GM12878 (cell line): Measurements from ENCODE around the gene SLAMF1. TPM values are rescaled to one million over a fixed set of nuclear protein-coding genes. Genes with fewer than 3 reads are reported as not detected.

Experiments used
- ATAC-seq: fragments of 200-7000 bp; cut with Tn5 transposase; 3 replicates; pipeline ENCODE4 v1.9.1; 2020; ENCODE audit warnings: mild to moderate bottlenecking, moderate library complexity
- BruUV-seq: library from RNA; stranded (reverse); fragments of 400-500 nt; replicated peaks from 2 replicates; lab custom pipeline; 2021; lab: Mats Ljungman, UMichigan
- CTCF ChIA-PET: fragments of 300-600 bp; sonication (Branson Sonifier 250); formaldehyde crosslinking; extraction: SDS; loops from one replicate; lab custom pipeline; 2021; ENCODE audit warnings: inconsistent platforms; lab: Yijun Ruan, JAX
- POLR2A ChIA-PET: fragments of 350-600 bp; formaldehyde crosslinking; extraction: SDS; loops from one replicate; lab custom pipeline; 2021; ENCODE audit warnings: inconsistent platforms; lab: Charles Lee
- RAD21 ChIA-PET: fragments of 300-600 bp; sonication (Branson Sonifier 250); formaldehyde crosslinking; loops from one replicate; lab custom pipeline; 2023; ENCODE audit warnings: antibody characterized with exemption; ENCODE audit not compliant: unreplicated experiment; lab: Charles Lee
- SMC1A ChIA-PET: fragments of 300-600 bp; sonication (Branson Sonifier 250); formaldehyde crosslinking; loops from one replicate; lab custom pipeline; 2023; ENCODE audit not compliant: unreplicated experiment, uncharacterized antibody; lab: Charles Lee
- DNase-seq: peaks from one replicate; pipeline ENCODE4 v3.0.0-alpha.2; 2011; ENCODE audit warnings: low read depth, low spot score
- FAIRE-seq: peaks from 3 replicates; lab custom pipeline; 2011; peaks lifted over from hg19 to GRCh38; lab: Jason Lieb, UNC
- H2AFZ ChIP-seq: 2 replicates; pipeline ENCODE4 v1.6.0; 2011; ENCODE audit warnings: low read depth, low read length, control low read depth; ENCODE audit not compliant: control insufficient read depth
- H3K27ac ChIP-seq: 2 replicates; pipeline ENCODE4 v1.5.1; 2011; ENCODE audit warnings: control low read depth; ENCODE audit not compliant: control insufficient read depth, insufficient read depth
- H3K27me3 ChIP-seq, 2 experiments: replicated peaks in 1 of 2; 2 replicates each; pipeline versions ENCODE4 v1.6.0 to v1.6.1; 2011; ENCODE audit warnings: low read length in 1 of 2; ENCODE audit not compliant: control insufficient read depth in 2 of 2, insufficient read depth in 2 of 2
- H3K36me3 ChIP-seq, 2 experiments: 2 replicates each; pipeline ENCODE4 v1.5.1; 2011; ENCODE audit warnings: low read length in 1 of 2; ENCODE audit not compliant: control insufficient read depth in 2 of 2, insufficient read depth in 2 of 2
- H3K4me1 ChIP-seq: 2 replicates; pipeline ENCODE4 v1.6.1; 2011; ENCODE audit warnings: mild to moderate bottlenecking, low read length, moderate library complexity, mixed read lengths; ENCODE audit not compliant: control insufficient read depth, insufficient read depth
- H3K4me2 ChIP-seq: 2 replicates; pipeline ENCODE4 v1.6.0; 2011; ENCODE audit warnings: control low read depth; ENCODE audit not compliant: control insufficient read depth, insufficient read depth
- H3K4me3 ChIP-seq: fragments of 200-600 bp; sonication (generic); 2 replicates; pipeline ENCODE4 v1.5.1; 2016
- H3K79me2 ChIP-seq: 2 replicates; pipeline ENCODE4 v1.6.0; 2011; ENCODE audit warnings: low read length; ENCODE audit not compliant: control insufficient read depth, insufficient read depth
- H3K9ac ChIP-seq: 2 replicates; pipeline ENCODE4 v1.8.0; 2011; ENCODE audit warnings: low read length, control low read depth, mixed read lengths; ENCODE audit not compliant: control insufficient read depth, insufficient read depth
- H3K9me3 ChIP-seq: replicated peaks from 3 replicates; pipeline ENCODE4 v1.5.1; 2011; ENCODE audit warnings: mild to moderate bottlenecking, low read length; ENCODE audit not compliant: control insufficient read depth, insufficient read depth
- H4K20me1 ChIP-seq: 2 replicates; pipeline ENCODE4 v1.6.0; 2011; ENCODE audit not compliant: control insufficient read depth, insufficient read depth
- CBX5 ChIP-seq: sonication (generic); IDR thresholded peaks from 2 replicates; pipeline ENCODE4 v1.6.1; 2016; ENCODE audit warnings: low read depth, moderate library complexity, mild to moderate bottlenecking, inconsistent platforms
- CHD4 ChIP-seq: fragments of 200-600 bp; sonication (generic); IDR thresholded peaks from 2 replicates; pipeline ENCODE4 v1.6.1; 2016; ENCODE audit warnings: mild to moderate bottlenecking
- HCFC1 ChIP-seq: fragments of 150-350 bp; IDR thresholded peaks from 2 replicates; pipeline ENCODE4 v1.6.1; 2014; ENCODE audit warnings: low read length
- HDAC6 ChIP-seq: fragments of 200-600 bp; sonication (generic); IDR thresholded peaks from one replicate; pipeline ENCODE4 v1.8.0; 2017; ENCODE audit warnings: antibody characterized with exemption; ENCODE audit not compliant: unreplicated experiment
- MEF2B ChIP-seq: fragments of 450-650 bp; IDR thresholded peaks from 2 replicates; pipeline ENCODE4 v1.6.1; 2018; ENCODE audit warnings: mild to moderate bottlenecking, moderate library complexity; ENCODE audit not compliant: partially characterized antibody, poor library complexity, severe bottlenecking
- PAX5 ChIP-seq: IDR thresholded peaks from 2 replicates; pipeline ENCODE4 v1.6.1; 2011; ENCODE audit warnings: low read depth, low read length, borderline replicate concordance
- PAX8 ChIP-seq: fragments of 450-650 bp; IDR thresholded peaks from 2 replicates; pipeline ENCODE4 v1.6.1; 2017; ENCODE audit warnings: mild to moderate bottlenecking, moderate library complexity
- SMAD5 ChIP-seq: IDR thresholded peaks from 2 replicates; pipeline ENCODE4 v1.6.1; 2016; ENCODE audit warnings: antibody characterized with exemption, low read depth
- TCF7 ChIP-seq: IDR thresholded peaks from 2 replicates; pipeline ENCODE4 v1.6.1; 2014; ENCODE audit warnings: antibody characterized with exemption, borderline replicate concordance
- WGBS: methylation state at CpG from one replicate; pipeline ENCODE4 v1.1.6; 2016; ENCODE audit warnings: low lambda C conversion rate; ENCODE audit not compliant: insufficient replicate concordance, insufficient coverage; ENCODE audit errors: missing lambda C conversion rate; 5-methylcytosine and 5-hydroxymethylcytosine counted together
- in situ Hi-C: fragments of 300-500 bp; cut with MboI; formaldehyde crosslinking; loops from 9 replicates; pipeline ENCODE4 v1.14.3; 2018; ENCODE audit warnings: mixed read lengths
- intact Hi-C: fragments of 100-400 bp; cut with micrococcal nuclease; formaldehyde crosslinking; loops from one replicate; pipeline ENCODE4 v1.14.2; 2022; ENCODE audit not compliant: unreplicated experiment
- polyA plus RNA-seq, 11 experiments: library from polyadenylated mRNA; depleted of rRNA in 4 of 11; unstranded in 6 of 11; stranded (reverse) in 5 of 11; fragments of >200 nt; fragmentation: Nextera tagmentation in 4 of 11; fragmentation: Illumina TruSeq in 1 of 11; extraction: Ambion mirVana in 4 of 11; extraction: Trizol in 1 of 11; gene quantifications; 1 replicate in 1 of 11; 2 replicates in 10 of 11; pipeline versions ENCODE4 v1.2.1 to v1.2.3, GENCODE V29; 2011 to 2016; ENCODE audit warnings: inconsistent platforms in 2 of 11, missing spikeins in 2 of 11, low read depth in 1 of 11
- total RNA-seq, 4 experiments: library from RNA; depleted of rRNA in 3 of 4; stranded (reverse); fragments of >200 nt in 3 of 4; fragmentation: Illumina TruSeq in 1 of 4; extraction: Trizol in 1 of 4; gene quantifications; 2 replicates each; pipeline versions ENCODE4 v1.2.1 to v1.2.3, GENCODE V29; 2013 to 2021
- TF ChIP-seq, protein P1 (sequence below): fragments of 450-650 bp; IDR thresholded peaks from 2 replicates; pipeline ENCODE4 v1.6.1; 2017; ENCODE audit warnings: mild to moderate bottlenecking, moderate library complexity

Gene SLAMF1
- total and polyA plus RNA-seq, 10 of the 15 experiments (the other 5 are each of a cell fraction or from before 2014, with no cell fraction given): 87.3 to 260 (median 131) TPM

DNA sequence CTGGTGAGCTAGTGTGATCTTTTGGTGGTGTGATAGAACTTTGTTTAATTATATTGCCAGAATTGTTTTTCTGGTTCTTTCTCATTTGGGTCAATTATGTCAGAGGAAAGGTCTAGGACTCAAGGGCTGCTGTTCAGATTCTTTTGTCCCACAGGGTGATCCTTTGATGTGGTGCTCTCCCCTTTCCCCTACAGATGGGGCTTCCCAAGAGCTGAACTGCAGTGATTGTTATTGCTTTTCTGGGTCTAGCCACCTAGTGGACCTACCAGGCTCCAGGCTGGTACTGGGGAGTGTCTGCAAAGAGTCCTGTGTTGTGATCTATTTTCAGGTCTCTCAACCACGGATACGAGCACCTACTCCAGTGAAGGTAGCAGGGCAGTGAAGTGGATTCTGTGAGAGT, 41.6 kb downstream of the SLAMF1 start (continued):
- TF ChIP-seq HCFC1 (no peak), HDAC6 (no peak), MEF2B (peak; percentile 18), CHD4 (no peak), PAX5 (no peak), TCF7 (peak; percentile 93)
- TF ChIP-seq, protein P1, sequence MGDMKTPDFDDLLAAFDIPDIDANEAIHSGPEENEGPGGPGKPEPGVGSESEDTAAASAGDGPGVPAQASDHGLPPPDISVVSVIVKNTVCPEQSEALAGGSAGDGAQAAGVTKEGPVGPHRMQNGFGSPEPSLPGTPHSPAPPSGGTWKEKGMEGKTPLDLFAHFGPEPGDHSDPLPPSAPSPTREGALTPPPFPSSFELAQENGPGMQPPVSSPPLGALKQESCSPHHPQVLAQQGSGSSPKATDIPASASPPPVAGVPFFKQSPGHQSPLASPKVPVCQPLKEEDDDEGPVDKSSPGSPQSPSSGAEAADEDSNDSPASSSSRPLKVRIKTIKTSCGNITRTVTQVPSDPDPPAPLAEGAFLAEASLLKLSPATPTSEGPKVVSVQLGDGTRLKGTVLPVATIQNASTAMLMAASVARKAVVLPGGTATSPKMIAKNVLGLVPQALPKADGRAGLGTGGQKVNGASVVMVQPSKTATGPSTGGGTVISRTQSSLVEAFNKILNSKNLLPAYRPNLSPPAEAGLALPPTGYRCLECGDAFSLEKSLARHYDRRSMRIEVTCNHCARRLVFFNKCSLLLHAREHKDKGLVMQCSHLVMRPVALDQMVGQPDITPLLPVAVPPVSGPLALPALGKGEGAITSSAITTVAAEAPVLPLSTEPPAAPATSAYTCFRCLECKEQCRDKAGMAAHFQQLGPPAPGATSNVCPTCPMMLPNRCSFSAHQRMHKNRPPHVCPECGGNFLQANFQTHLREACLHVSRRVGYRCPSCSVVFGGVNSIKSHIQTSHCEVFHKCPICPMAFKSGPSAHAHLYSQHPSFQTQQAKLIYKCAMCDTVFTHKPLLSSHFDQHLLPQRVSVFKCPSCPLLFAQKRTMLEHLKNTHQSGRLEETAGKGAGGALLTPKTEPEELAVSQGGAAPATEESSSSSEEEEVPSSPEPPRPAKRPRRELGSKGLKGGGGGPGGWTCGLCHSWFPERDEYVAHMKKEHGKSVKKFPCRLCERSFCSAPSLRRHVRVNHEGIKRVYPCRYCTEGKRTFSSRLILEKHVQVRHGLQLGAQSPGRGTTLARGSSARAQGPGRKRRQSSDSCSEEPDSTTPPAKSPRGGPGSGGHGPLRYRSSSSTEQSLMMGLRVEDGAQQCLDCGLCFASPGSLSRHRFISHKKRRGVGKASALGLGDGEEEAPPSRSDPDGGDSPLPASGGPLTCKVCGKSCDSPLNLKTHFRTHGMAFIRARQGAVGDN: peak; percentile 43; the same call in 1 of the 2 replicates

DNA sequence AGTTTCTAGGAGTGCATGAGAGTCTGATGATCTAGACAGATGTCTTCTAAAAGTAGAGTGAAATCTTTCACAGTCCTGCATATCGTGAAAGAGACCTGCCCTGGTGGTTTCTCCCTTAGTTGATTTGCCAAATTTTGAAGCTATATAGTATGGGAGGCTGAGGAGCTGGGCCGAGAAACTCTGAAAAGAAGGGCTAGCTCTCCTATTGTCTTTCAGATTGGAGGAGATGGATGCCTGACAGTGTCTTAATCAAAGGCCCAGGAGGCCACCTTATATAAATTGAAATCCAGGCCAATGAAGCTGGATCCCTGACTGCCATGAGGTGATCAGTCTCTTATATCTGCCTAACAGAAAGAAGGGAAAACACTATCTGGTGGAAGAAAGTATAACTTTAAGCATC, 49.1 kb downstream of the SLAMF1 start:
- Histone ChIP-seq H4K20me1 (no peaks in the 10 kb centered on the region), H3K27ac (no peak overlapping the region), H3K9ac (no peak overlapping the region), H3K4me3 (no peak overlapping the region), H3K4me1 (no peaks in the 10 kb centered on the region), H2AFZ (no peak overlapping the region), H3K27me3 (no peaks in the 10 kb centered on the region), H3K36me3 (no peaks in the 10 kb centered on the region), H3K79me2 (no peaks in the 10 kb centered on the region), H3K9me3 (no peaks in the 10 kb centered on the region; the same call in 1 of the 3 replicates), H3K4me2 (no peak overlapping the region)
- SMC1A ChIA-PET: interaction anchor here (0.9 to 3.3 kb wide), 9 partner anchors 9 to 168 kb away, joined by 3 to 17 read pairs (median 5); partner anchors contain the start of gene CD84
- intact Hi-C loops (no loop called here), in situ Hi-C loops (no loop called here)
- no peak for ATAC-seq
- POLR2A ChIA-PET: interaction anchor here (0.5 to 1.0 kb wide), 2 partner anchors 41 to 180 kb away, joined by 3 to 4 read pairs; no protein-coding TSS in a partner anchor
- RAD21 ChIA-PET: interaction anchor here (1.3 to 1.8 kb wide), 3 partner anchors 9 to 54 kb away, joined by 3 to 5 read pairs (median 4); no protein-coding TSS in a partner anchor
- WGBS: 60% methylated on average over 2 of the region's 2 CpGs
- FAIRE-seq: no peak
- TF ChIP-seq CBX5 (no peak), PAX8 (no peak), SMAD5 (no peak)
- CTCF ChIA-PET: interaction anchor here (0.9 to 2.1 kb wide), 8 partner anchors 9 to 334 kb away, joined by 3 to 5 read pairs (median 4); no protein-coding TSS in a partner anchor
- no TSS peak for BruUV-seq
- no peak for DNase-seq
